Astrocyte (in vitro differentiated cells and primary cell): ENCODE measurements around the gene SCGB3A2. TPM values are rescaled to one million over a fixed set of nuclear protein-coding genes. Genes with fewer than 3 reads are reported as not detected.

Source experiments
- DNase-seq: peaks from one replicate; pipeline ENCODE4 v3.0.0-alpha.2; 2010; ENCODE audit warnings: low read depth
- FAIRE-seq: peaks from 2 replicates; lab custom pipeline; 2011; peaks lifted over from hg19 to GRCh38; lab: Jason Lieb, UNC
- H2AFZ ChIP-seq: 2 replicates; pipeline ENCODE4 v1.6.0; 2012; ENCODE audit warnings: low read depth, low read length, inconsistent platforms
- H3K27ac ChIP-seq: 2 replicates; pipeline ENCODE4 v1.5.1; 2011; ENCODE audit warnings: low read depth, low read length, inconsistent platforms
- H3K27me3 ChIP-seq: 2 replicates; pipeline ENCODE4 v1.6.0; 2011; ENCODE audit warnings: low read length, inconsistent platforms; ENCODE audit not compliant: insufficient read depth
- H3K36me3 ChIP-seq: 2 replicates; pipeline ENCODE4 v1.5.1; 2011; ENCODE audit warnings: low read length, inconsistent platforms; ENCODE audit not compliant: insufficient read depth
- H3K4me1 ChIP-seq: 2 replicates; pipeline ENCODE4 v1.5.1; 2011; ENCODE audit warnings: low read length, inconsistent platforms; ENCODE audit not compliant: insufficient read depth
- H3K4me2 ChIP-seq: 2 replicates; pipeline ENCODE4 v1.6.0; 2012; ENCODE audit warnings: low read length, inconsistent platforms
- H3K4me3 ChIP-seq: 2 replicates; pipeline ENCODE4 v1.5.1; 2011; ENCODE audit warnings: low read depth, mild to moderate bottlenecking, low read length, inconsistent platforms; ENCODE audit not compliant: insufficient read depth
- H3K79me2 ChIP-seq: 2 replicates; pipeline ENCODE4 v1.6.0; 2012; ENCODE audit warnings: mild to moderate bottlenecking, low read length, inconsistent platforms; ENCODE audit not compliant: insufficient read depth
- H3K9ac ChIP-seq: 2 replicates; pipeline ENCODE4 v1.6.0; 2012; ENCODE audit warnings: mild to moderate bottlenecking, low read length, inconsistent platforms
- H3K9me3 ChIP-seq: 2 replicates; pipeline ENCODE4 v1.5.1; 2012; ENCODE audit warnings: low read depth, mild to moderate bottlenecking, low read length, inconsistent platforms; ENCODE audit not compliant: insufficient read depth
- H4K20me1 ChIP-seq: 2 replicates; pipeline ENCODE4 v1.6.0; 2012; ENCODE audit warnings: low read length, inconsistent platforms; ENCODE audit not compliant: insufficient read depth
- H3K27ac Mint-ChIP-seq: one replicate; pipeline ENCODE4 v1.8.0; 2021; ENCODE audit warnings: mild to moderate bottlenecking, mixed read lengths; ENCODE audit not compliant: unreplicated experiment
- H3K27me3 Mint-ChIP-seq: one replicate; pipeline ENCODE4 v1.8.0; 2021; ENCODE audit warnings: low read depth, mixed read lengths; ENCODE audit not compliant: unreplicated experiment
- H3K36me3 Mint-ChIP-seq: one replicate; pipeline ENCODE4 v1.8.0; 2021; ENCODE audit warnings: low read depth, mixed read lengths; ENCODE audit not compliant: unreplicated experiment
- H3K4me1 Mint-ChIP-seq: one replicate; pipeline ENCODE4 v1.8.0; 2021; ENCODE audit warnings: low read depth, mixed read lengths; ENCODE audit not compliant: unreplicated experiment
- H3K4me3 Mint-ChIP-seq: one replicate; pipeline ENCODE4 v1.8.0; 2021; ENCODE audit warnings: mild to moderate bottlenecking, moderate library complexity, mixed read lengths; ENCODE audit not compliant: unreplicated experiment
- H3K9me3 Mint-ChIP-seq: one replicate; pipeline ENCODE4 v1.8.0; 2021; ENCODE audit warnings: mild to moderate bottlenecking, mixed read lengths; ENCODE audit not compliant: unreplicated experiment
- CTCF ChIP-seq: IDR thresholded peaks from 2 replicates; pipeline ENCODE4 v1.5.1; 2011; ENCODE audit warnings: low read depth, mild to moderate bottlenecking, inconsistent platforms, low read length, moderate library complexity; ENCODE audit not compliant: insufficient read depth
- EZH2 ChIP-seq: IDR thresholded peaks from 2 replicates; pipeline ENCODE4 v1.6.1; 2012; ENCODE audit warnings: mild to moderate bottlenecking, low read length, inconsistent platforms; ENCODE audit not compliant: insufficient read depth
- total RNA-seq: library from RNA; stranded (reverse); gene quantifications from 2 replicates; pipeline ENCODE4 v1.2.1, GENCODE V29; 2021

Gene SCGB3A2
- total RNA-seq, 1 donor from 2014 or later = 0.59 TPM

- no peaks in the 10 kb centered on the region for H3K9me3 ChIP-seq
- FAIRE-seq (no peak), DNase-seq (peak; percentile 26)
- no peak overlapping the region for H2AFZ ChIP-seq
- no peak overlapping the region for H3K4me3 ChIP-seq
- H3K27me3 ChIP-seq = no peaks in the 10 kb centered on the region
- Mint-ChIP-seq H3K4me1 (peaks cover 4% of the 10 kb centered on the region), H3K4me3 (no peak overlapping the region), H3K27me3 (peaks cover 2% of the 10 kb centered on the region), H3K9me3 (no peaks in the 10 kb centered on the region), H3K27ac (no peak overlapping the region), H3K36me3 (no peaks in the 10 kb centered on the region)
- no peaks in the 10 kb centered on the region for H3K36me3 ChIP-seq
- no peaks in the 10 kb centered on the region for H3K4me1 ChIP-seq
- H3K4me2 ChIP-seq = no peak overlapping the region
- H3K27ac ChIP-seq = no peak overlapping the region
- no peak overlapping the region for H3K9ac ChIP-seq
- no peaks in the 10 kb centered on the region for H4K20me1 ChIP-seq
- TF ChIP-seq CTCF (peak; percentile 90), EZH2 (no peak)
- no peaks in the 10 kb centered on the region for H3K79me2 ChIP-seq
Observed at GRCh38 chr5:147857302-147858129, 21.0 kb upstream of the SCGB3A2 start.

GRCh38 chr5:147858565-147858964 lies 19.9 kb upstream of the SCGB3A2 start:
- H3K4me1 Mint-ChIP-seq = peaks cover 4% of the 10 kb centered on the region
- H3K36me3 Mint-ChIP-seq = no peaks in the 10 kb centered on the region
- H3K27me3 ChIP-seq = no peaks in the 10 kb centered on the region
- no peaks in the 10 kb centered on the region for H3K36me3 ChIP-seq
- FAIRE-seq (no peak), DNase-seq (no peak)
- no peak overlapping the region for H3K4me3 Mint-ChIP-seq
- H4K20me1 ChIP-seq = no peaks in the 10 kb centered on the region
- H3K27ac Mint-ChIP-seq = no peak overlapping the region
- H3K27ac ChIP-seq = no peak overlapping the region
- no peak overlapping the region for H3K9ac ChIP-seq
- no peak overlapping the region for H2AFZ ChIP-seq
- no peaks in the 10 kb centered on the region for H3K9me3 Mint-ChIP-seq
- peaks cover 2% of the 10 kb centered on the region for H3K27me3 Mint-ChIP-seq
- H3K4me2 ChIP-seq = no peak overlapping the region
- H3K4me1 ChIP-seq = no peaks in the 10 kb centered on the region
- no peaks in the 10 kb centered on the region for H3K9me3 ChIP-seq
- no peak overlapping the region for H3K4me3 ChIP-seq
- no peaks in the 10 kb centered on the region for H3K79me2 ChIP-seq
- TF ChIP-seq EZH2 (no peak), CTCF (no peak)
